ENCODE measurements around the gene TAOK3. TPM values are rescaled to one million over a fixed set of nuclear protein-coding genes. Genes with fewer than 3 reads are reported as not detected.

The TAOK3 gene
- total and polyA plus RNA-seq, 2 donors (not counting 3 experiments of a cell fraction or from before 2014, with no cell fraction given): 11.3 to 23.1 TPM

- ChIA-PET POLR2A (no interaction called here), CTCF (interaction anchor here (0.6 to 4.1 kb wide), 17 partner anchors 9 to 290 kb away, joined by 3 to 97 read pairs (median 4); partner anchors contain the start of genes PEBP1 and SUDS3)
- H3K79me2 ChIP-seq (ENCODE audit: control insufficient read depth, insufficient read depth, low read length): no peaks in the 10 kb centered on the region
- no peak overlapping the region for H3K4me3 ChIP-seq (replicated peaks in 1 of 3; ENCODE audit: insufficient read depth in 1 of 3, low read depth in 1 of 3, low read length in 3 of 3)
- no TSS peak for BruUV-seq (replicated peaks)
- no peaks in the 10 kb centered on the region for H3K4me1 ChIP-seq (ENCODE audit: control insufficient read depth, extremely low read depth, insufficient read depth, low read length)
- no peaks in the 10 kb centered on the region for H3K9me1 ChIP-seq (replicated peaks; ENCODE audit: control insufficient read depth, extremely low read depth, insufficient read depth, low read length)
- no peaks in the 10 kb centered on the region for H3K27me3 ChIP-seq (ENCODE audit: control insufficient read depth in 2 of 2, insufficient read depth in 2 of 2, low read length in 2 of 2)
- dilution Hi-C loops (cut with MboI; ENCODE audit: extremely low pct_ligation_motif_present, low sequenced_read_pairs) (no loop called here), intact Hi-C loops (cut with micrococcal nuclease) (loop anchor here (1.0 kb wide), 1 partner anchor 211 kb away; the partner anchor contains the start of gene SUDS3)
- no peak overlapping the region for H2AFZ ChIP-seq (ENCODE audit: low read depth, low read length)
- FAIRE-seq (peak; percentile 74), DNase-seq (ENCODE audit: low read depth, low spot score) (peak; percentile 53)
- H3K9me3 ChIP-seq (replicated peaks; ENCODE audit: control insufficient read depth, insufficient read depth, low read length): no peaks in the 10 kb centered on the region
- no peaks in the 10 kb centered on the region for H4K20me1 ChIP-seq (replicated peaks; ENCODE audit: control insufficient read depth, extremely low read depth, insufficient read depth, low read length)
- peaks cover 0 to 12% of the 10 kb centered on the region in 2 experiments for H3K36me3 ChIP-seq (ENCODE audit: control insufficient read depth in 2 of 2, extremely low read depth in 1 of 2, insufficient read depth in 2 of 2, low read length in 2 of 2)
- TF ChIP-seq GATA2 (IDR thresholded peaks at IDR 0.05; ENCODE audit: insufficient read depth, insufficient read length, low read depth, low read length): no peak
- TF ChIP-seq EZH2 (IDR thresholded peaks at IDR 0.05; ENCODE audit: borderline replicate concordance, low read depth, low read length, severe bottlenecking): no peak
- no peak for TF ChIP-seq MAX (IDR thresholded peaks at IDR 0.05; ENCODE audit: insufficient read depth, insufficient read length)
- peak; percentile 52 to 58 for TF ChIP-seq CTCF (IDR thresholded peaks at IDR 0.05; ENCODE audit: extremely low read depth in 1 of 2, insufficient read depth in 1 of 2, low read depth in 1 of 2, low read length in 2 of 2)
- H3K9ac ChIP-seq (replicated peaks; ENCODE audit: extremely low read depth, insufficient read depth, low read length): no peak overlapping the region
- H3K4me2 ChIP-seq (ENCODE audit: insufficient read depth, low read length): no peak overlapping the region
- no peak overlapping the region for H3K27ac ChIP-seq (ENCODE audit: insufficient read depth, low read depth, low read length)
These were observed 207.8 kb downstream of the TAOK3 start for GRCh38 chr12:118164798-118165486.

Data from endothelial cell of umbilical vein (primary cell).